ENCODE results near the gene OR7D2. TPM values are rescaled to one million over a fixed set of nuclear protein-coding genes. Genes with fewer than 3 reads are reported as not detected.
A peak's percentile ranks its signal among the peaks of the same experiment; 100 is the strongest.

Gene OR7D2
- 0.17 TPM for polyA plus RNA-seq (2013, experiment 1 of 2)
- polyA plus RNA-seq (2013, experiment 2 of 2): 0.24 TPM

DNA sequence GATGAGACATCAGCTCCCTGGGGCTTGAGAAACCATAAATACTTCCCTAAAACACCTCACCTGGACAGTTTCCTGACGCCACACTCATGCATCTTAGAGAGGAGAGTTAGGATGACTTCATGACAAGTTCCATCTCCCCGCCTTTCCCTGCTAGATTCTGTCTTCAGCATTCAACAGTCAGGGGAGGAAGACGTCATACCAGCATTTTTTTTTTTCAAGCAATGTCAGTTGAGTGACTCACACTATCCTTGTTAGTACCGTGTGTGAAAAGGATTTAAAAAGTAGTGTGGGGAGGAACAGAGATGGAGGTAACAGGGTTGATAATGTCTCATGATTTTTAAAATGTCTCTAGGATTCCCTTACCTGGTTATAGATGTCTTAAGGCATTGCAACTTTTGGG, at the start of gene OR7D2:
Gene OR7D2, plus strand, starts transcription at position 79 of the 400 bp plus-strand sequence. CDS start 6,803 bp downstream, outside the sequence.
- Histone ChIP-seq H2BK120ac (ENCODE audit: low read depth, low read length) (no peak within 1 kb of the TSS), H2AFZ (ENCODE audit: low read length) (no peak within 1 kb of the TSS), H3K4me3 (ENCODE audit: low read length in 2 of 2) (no peak within 1 kb of the TSS), H2BK15ac (ENCODE audit: low read length) (no peak within 1 kb of the TSS), H4K91ac (ENCODE audit: low read depth, low read length, poor library complexity) (no peak within 1 kb of the TSS), H3K9ac (ENCODE audit: low read depth, low read length, poor library complexity) (no peak within 1 kb of the TSS), H3K4me1 (ENCODE audit: control insufficient read depth in 2 of 2, insufficient read depth in 1 of 2, low read depth in 1 of 2, low read length in 2 of 2) (no peaks in the 10 kb centered on the region), H3K9me3 (replicated peaks in 1 of 2; ENCODE audit: control insufficient read depth in 2 of 2, insufficient read depth in 1 of 2, low read depth in 1 of 2, low read length in 2 of 2) (peaks cover 7 to 10% of the 10 kb centered on the region in 2 donors), H3K4ac (ENCODE audit: low read length) (no peak within 1 kb of the TSS), H3K14ac (ENCODE audit: low read length) (no peak within 1 kb of the TSS), H3K18ac (ENCODE audit: low read length) (no peak within 1 kb of the TSS), H2BK5ac (ENCODE audit: low read length) (no peak within 1 kb of the TSS), H3K27me3 (ENCODE audit: control insufficient read depth in 3 of 3, insufficient read depth in 3 of 3, low read depth in 1 of 3, low read length in 3 of 3) (no peaks in the 10 kb centered on the region), H2BK12ac (ENCODE audit: low read length) (no peak within 1 kb of the TSS), H3K4me2 (ENCODE audit: insufficient read depth, low read length, poor library complexity, severe bottlenecking) (no peak within 1 kb of the TSS), H4K8ac (ENCODE audit: low read depth, low read length) (no peak within 1 kb of the TSS), H2AK5ac (ENCODE audit: low read depth, low read length) (no peak within 1 kb of the TSS), H3K36me3 (replicated peaks in 1 of 2; ENCODE audit: control insufficient read depth in 2 of 2, insufficient read depth in 2 of 2, low read length in 2 of 2) (peaks cover 0 to 4% of the 10 kb centered on the region in 2 donors), H3K27ac (replicated peaks; ENCODE audit: low read length) (no peak within 1 kb of the TSS), H3K79me1 (ENCODE audit: low read depth, low read length) (no peaks in the 10 kb centered on the region), H3K23ac (ENCODE audit: low read depth, low read length, poor library complexity) (no peak within 1 kb of the TSS)
- no peak for DNase-seq (ENCODE audit: low spot score)
- WGBS, 2 donors (ENCODE audit: extremely low coverage in 2 of 2, insufficient read length in 2 of 2, insufficient replicate concordance in 1 of 2): no CpG with 5 or more reads among the region's 4 CpGs

- H3K4ac ChIP-seq (ENCODE audit: low read length): no peak overlapping the region
- H2BK15ac ChIP-seq (ENCODE audit: low read length): no peak overlapping the region
- no peaks in the 10 kb centered on the region for H3K27me3 ChIP-seq (ENCODE audit: control insufficient read depth in 3 of 3, insufficient read depth in 3 of 3, low read depth in 1 of 3, low read length in 3 of 3)
- no peak overlapping the region for H3K27ac ChIP-seq (replicated peaks; ENCODE audit: low read length)
- DNase-seq (ENCODE audit: low spot score): no peak
- H3K4me1 ChIP-seq (ENCODE audit: control insufficient read depth in 2 of 2, insufficient read depth in 1 of 2, low read depth in 1 of 2, low read length in 2 of 2): no peaks in the 10 kb centered on the region
- no peak overlapping the region for H2BK120ac ChIP-seq (ENCODE audit: low read depth, low read length)
- WGBS, 2 donors (ENCODE audit: extremely low coverage in 2 of 2, insufficient read length in 2 of 2, insufficient replicate concordance in 1 of 2): no CpG with 5 or more reads among the region's 1 CpG
- H3K79me1 ChIP-seq (ENCODE audit: low read depth, low read length): no peaks in the 10 kb centered on the region
- H3K36me3 ChIP-seq (replicated peaks in 1 of 2; ENCODE audit: control insufficient read depth in 2 of 2, insufficient read depth in 2 of 2, low read length in 2 of 2): no peaks in the 10 kb centered on the region
- no peak overlapping the region for H3K4me3 ChIP-seq (ENCODE audit: low read length in 2 of 2)
- H3K9ac ChIP-seq (ENCODE audit: low read depth, low read length, poor library complexity): no peak overlapping the region
- H2AK5ac ChIP-seq (ENCODE audit: low read depth, low read length): no peak overlapping the region
- no peak overlapping the region for H2AFZ ChIP-seq (ENCODE audit: low read length)
- H3K18ac ChIP-seq (ENCODE audit: low read length): no peak overlapping the region
- no peak overlapping the region for H3K23ac ChIP-seq (ENCODE audit: low read depth, low read length, poor library complexity)
- H2BK12ac ChIP-seq (ENCODE audit: low read length): no peak overlapping the region
- no peak overlapping the region for H2BK5ac ChIP-seq (ENCODE audit: low read length)
- H3K9me3 ChIP-seq (replicated peaks in 1 of 2; ENCODE audit: control insufficient read depth in 2 of 2, insufficient read depth in 1 of 2, low read depth in 1 of 2, low read length in 2 of 2): peaks cover 0 to 8% of the 10 kb centered on the region in 2 donors
- H3K14ac ChIP-seq (ENCODE audit: low read length): no peak overlapping the region
- no peak overlapping the region for H3K4me2 ChIP-seq (ENCODE audit: insufficient read depth, low read length, poor library complexity, severe bottlenecking)
- H4K8ac ChIP-seq (ENCODE audit: low read depth, low read length): no peak overlapping the region
- no peak overlapping the region for H4K91ac ChIP-seq (ENCODE audit: low read depth, low read length, poor library complexity)
Measured at GRCh38 chr19:9130965-9131364, 47.8 kb upstream of the OR7D2 start.

GRCh38 chr19:9132422-9132821, 46.4 kb upstream of the OR7D2 start:
- DNase-seq (ENCODE audit: low spot score): no peak
- no peaks in the 10 kb centered on the region for H3K79me1 ChIP-seq (ENCODE audit: low read depth, low read length)
- no peak overlapping the region for H3K4me2 ChIP-seq (ENCODE audit: insufficient read depth, low read length, poor library complexity, severe bottlenecking)
- no CpG with 5 or more reads among the region's 5 CpGs for WGBS, 2 donors (ENCODE audit: extremely low coverage in 2 of 2, insufficient read length in 2 of 2, insufficient replicate concordance in 1 of 2)
- no peak overlapping the region for H2BK120ac ChIP-seq (ENCODE audit: low read depth, low read length)
- H4K8ac ChIP-seq (ENCODE audit: low read depth, low read length): no peak overlapping the region
- H3K14ac ChIP-seq (ENCODE audit: low read length): no peak overlapping the region
- no peak overlapping the region for H2BK12ac ChIP-seq (ENCODE audit: low read length)
- H4K91ac ChIP-seq (ENCODE audit: low read depth, low read length, poor library complexity): no peak overlapping the region
- H3K4me3 ChIP-seq (ENCODE audit: low read length in 2 of 2): no peak overlapping the region
- no peaks in the 10 kb centered on the region for H3K4me1 ChIP-seq (ENCODE audit: control insufficient read depth in 2 of 2, insufficient read depth in 1 of 2, low read depth in 1 of 2, low read length in 2 of 2)
- no peak overlapping the region for H3K27ac ChIP-seq (replicated peaks; ENCODE audit: low read length)
- H3K18ac ChIP-seq (ENCODE audit: low read length): no peak overlapping the region
- no peak overlapping the region for H3K4ac ChIP-seq (ENCODE audit: low read length)
- H2AFZ ChIP-seq (ENCODE audit: low read length): no peak overlapping the region
- H2BK5ac ChIP-seq (ENCODE audit: low read length): no peak overlapping the region
- no peak overlapping the region for H3K23ac ChIP-seq (ENCODE audit: low read depth, low read length, poor library complexity)
- H3K36me3 ChIP-seq (replicated peaks in 1 of 2; ENCODE audit: control insufficient read depth in 2 of 2, insufficient read depth in 2 of 2, low read length in 2 of 2): no peaks in the 10 kb centered on the region
- H3K27me3 ChIP-seq (ENCODE audit: control insufficient read depth in 3 of 3, insufficient read depth in 3 of 3, low read depth in 1 of 3, low read length in 3 of 3): no peaks in the 10 kb centered on the region
- peaks cover 0 to 3% of the 10 kb centered on the region in 2 donors for H3K9me3 ChIP-seq (replicated peaks in 1 of 2; ENCODE audit: control insufficient read depth in 2 of 2, insufficient read depth in 1 of 2, low read depth in 1 of 2, low read length in 2 of 2)
- no peak overlapping the region for H2AK5ac ChIP-seq (ENCODE audit: low read depth, low read length)
- H2BK15ac ChIP-seq (ENCODE audit: low read length): no peak overlapping the region
- H3K9ac ChIP-seq (ENCODE audit: low read depth, low read length, poor library complexity): no peak overlapping the region

- peak overlapping the region; percentile 79 to 97 for H3K4me3 ChIP-seq (ENCODE audit: low read length in 2 of 2)
- no peak overlapping the region for H2BK15ac ChIP-seq (ENCODE audit: low read length)
- WGBS, 2 donors (ENCODE audit: extremely low coverage in 2 of 2, insufficient read length in 2 of 2, insufficient replicate concordance in 1 of 2): no CpG with 5 or more reads among the region's 8 CpGs
- H3K4me2 ChIP-seq (ENCODE audit: insufficient read depth, low read length, poor library complexity, severe bottlenecking): peak overlapping the region; percentile 79
- H3K27ac ChIP-seq (replicated peaks; ENCODE audit: low read length): no peak overlapping the region
- H3K18ac ChIP-seq (ENCODE audit: low read length): no peak overlapping the region
- H2AFZ ChIP-seq (ENCODE audit: low read length): peak overlapping the region; percentile 95
- no peak overlapping the region for H2AK5ac ChIP-seq (ENCODE audit: low read depth, low read length)
- H3K14ac ChIP-seq (ENCODE audit: low read length): no peak overlapping the region
- no peak overlapping the region for H2BK120ac ChIP-seq (ENCODE audit: low read depth, low read length)
- no peak overlapping the region for H4K8ac ChIP-seq (ENCODE audit: low read depth, low read length)
- peaks cover 0 to 4% of the 10 kb centered on the region in 2 donors for H3K4me1 ChIP-seq (ENCODE audit: control insufficient read depth in 2 of 2, insufficient read depth in 1 of 2, low read depth in 1 of 2, low read length in 2 of 2)
- H4K91ac ChIP-seq (ENCODE audit: low read depth, low read length, poor library complexity): no peak overlapping the region
- H3K4ac ChIP-seq (ENCODE audit: low read length): no peak overlapping the region
- no peak overlapping the region for H3K23ac ChIP-seq (ENCODE audit: low read depth, low read length, poor library complexity)
- no peak overlapping the region for H2BK12ac ChIP-seq (ENCODE audit: low read length)
- no peak overlapping the region for H2BK5ac ChIP-seq (ENCODE audit: low read length)
- H3K9me3 ChIP-seq (replicated peaks in 1 of 2; ENCODE audit: control insufficient read depth in 2 of 2, insufficient read depth in 1 of 2, low read depth in 1 of 2, low read length in 2 of 2): peaks cover 1 to 27% of the 10 kb centered on the region in 2 donors
- DNase-seq (ENCODE audit: low spot score): no peak
- H3K9ac ChIP-seq (ENCODE audit: low read depth, low read length, poor library complexity): no peak overlapping the region
- H3K79me1 ChIP-seq (ENCODE audit: low read depth, low read length): no peaks in the 10 kb centered on the region
- H3K36me3 ChIP-seq (replicated peaks in 1 of 2; ENCODE audit: control insufficient read depth in 2 of 2, insufficient read depth in 2 of 2, low read length in 2 of 2): peaks cover 2 to 22% of the 10 kb centered on the region in 2 donors
- H3K27me3 ChIP-seq (ENCODE audit: control insufficient read depth in 3 of 3, insufficient read depth in 3 of 3, low read depth in 1 of 3, low read length in 3 of 3): no peaks in the 10 kb centered on the region
Measured at GRCh38 chr19:9139609-9140158, 39.1 kb upstream of the OR7D2 start.

Measured in neuronal stem cell (in vitro differentiated cells).